GM23248 (cell line): ENCODE data around the gene DLG1. TPM values are rescaled to one million over a fixed set of nuclear protein-coding genes. Genes with fewer than 3 reads are reported as not detected.
A peak's percentile ranks its signal among the peaks of the same experiment; 100 is the strongest.

Experiments
- DNase-seq: peaks from one replicate; pipeline ENCODE4 v3.0.0-alpha.2; 2015
- H2AFZ ChIP-seq: fragments of 200-600 bp; sonication (generic); 2 replicates; pipeline ENCODE4 v1.6.1; 2016; ENCODE audit warnings: antibody characterized with exemption
- H3F3A ChIP-seq: fragments of 200-600 bp; sonication (generic); 2 replicates; pipeline ENCODE4 v1.6.1; 2016; ENCODE audit warnings: mild to moderate bottlenecking, antibody characterized with exemption, mixed run types; ENCODE audit not compliant: insufficient read depth
- H3K27ac ChIP-seq: fragments of 200-600 bp; sonication (generic); 2 replicates; pipeline ENCODE4 v1.5.1; 2016; ENCODE audit warnings: mild to moderate bottlenecking
- H3K27me3 ChIP-seq: fragments of 200-600 bp; sonication (generic); replicated peaks from 2 replicates; pipeline ENCODE4 v1.6.1; 2016; ENCODE audit warnings: mild to moderate bottlenecking; ENCODE audit not compliant: insufficient read depth
- H3K36me3 ChIP-seq: fragments of 200-600 bp; sonication (generic); 2 replicates; pipeline ENCODE4 v1.6.1; 2016; ENCODE audit warnings: low read depth, mild to moderate bottlenecking
- H3K4me1 ChIP-seq: fragments of 200-600 bp; sonication (generic); 2 replicates; pipeline ENCODE4 v1.6.1; 2016; ENCODE audit warnings: mild to moderate bottlenecking; ENCODE audit not compliant: insufficient read depth
- H3K4me2 ChIP-seq: fragments of 200-600 bp; sonication (generic); one replicate; pipeline ENCODE4 v1.6.1; 2016; ENCODE audit warnings: mild to moderate bottlenecking; ENCODE audit not compliant: unreplicated experiment
- H3K4me3 ChIP-seq: fragments of 200-600 bp; sonication (generic); 2 replicates; pipeline ENCODE4 v1.5.1; 2016; ENCODE audit warnings: mild to moderate bottlenecking
- H3K79me2 ChIP-seq: fragments of 200-600 bp; sonication (generic); 2 replicates; pipeline ENCODE4 v1.6.1; 2016; ENCODE audit warnings: mild to moderate bottlenecking; ENCODE audit not compliant: insufficient read depth
- H3K9ac ChIP-seq: fragments of 200-600 bp; sonication (generic); 2 replicates; pipeline ENCODE4 v1.6.1; 2016; ENCODE audit warnings: mild to moderate bottlenecking
- H3K9me2 ChIP-seq: fragments of 200-600 bp; sonication (generic); 2 replicates; pipeline ENCODE4 v1.6.1; 2016; ENCODE audit warnings: mixed run types, mild to moderate bottlenecking, moderate library complexity; ENCODE audit not compliant: insufficient read depth
- H3K9me3 ChIP-seq: fragments of 200-600 bp; sonication (generic); one replicate; pipeline ENCODE4 v1.6.1; 2017; ENCODE audit warnings: low read depth
- H4K20me1 ChIP-seq: fragments of 200-600 bp; sonication (generic); 2 replicates; pipeline ENCODE4 v1.6.0; 2016; ENCODE audit not compliant: insufficient read depth
- EZH2 ChIP-seq: fragments of 200-600 bp; sonication (generic); IDR thresholded peaks from 2 replicates; pipeline ENCODE4 v1.6.1; 2018; ENCODE audit warnings: antibody characterized with exemption, mild to moderate bottlenecking; ENCODE audit not compliant: insufficient read depth, poor library complexity, severe bottlenecking
- EZH2phosphoT487 ChIP-seq: fragments of 200-600 bp; sonication (generic); IDR thresholded peaks from 2 replicates; pipeline ENCODE4 v1.6.1; 2018; ENCODE audit warnings: antibody characterized with exemption, moderate library complexity, mild to moderate bottlenecking, low read depth; ENCODE audit not compliant: insufficient read depth
- WGBS, 2 experiments: methylation state at CpG; one replicate each; pipeline ENCODE4 v1.1.6; 2015 to 2017; ENCODE audit warnings: low lambda C conversion rate in 2 of 2, low coverage in 1 of 2; ENCODE audit errors: missing lambda C conversion rate in 2 of 2; 5-methylcytosine and 5-hydroxymethylcytosine counted together
- in situ Hi-C: fragments of 300-500 bp; cut with MboI; formaldehyde crosslinking; loops from 2 replicates; pipeline ENCODE4 v1.15.0; 2020
- polyA plus RNA-seq: library from polyadenylated mRNA; unstranded; fragments of >200 nt; fragmentation: Nextera tagmentation; extraction: Ambion mirVana; gene quantifications from 2 replicates; pipeline ENCODE4 v1.2.1, GENCODE V29; 2016
- total RNA-seq: library from RNA; depleted of rRNA; stranded (reverse); fragments of >200 nt; shearing (Covaris generic); gene quantifications from 2 replicates; pipeline ENCODE4 v1.2.3, GENCODE V29; 2014

Gene DLG1
- total and polyA plus RNA-seq, 2 experiments from 2014 or later, result 23.2 to 45.9 TPM

DNA sequence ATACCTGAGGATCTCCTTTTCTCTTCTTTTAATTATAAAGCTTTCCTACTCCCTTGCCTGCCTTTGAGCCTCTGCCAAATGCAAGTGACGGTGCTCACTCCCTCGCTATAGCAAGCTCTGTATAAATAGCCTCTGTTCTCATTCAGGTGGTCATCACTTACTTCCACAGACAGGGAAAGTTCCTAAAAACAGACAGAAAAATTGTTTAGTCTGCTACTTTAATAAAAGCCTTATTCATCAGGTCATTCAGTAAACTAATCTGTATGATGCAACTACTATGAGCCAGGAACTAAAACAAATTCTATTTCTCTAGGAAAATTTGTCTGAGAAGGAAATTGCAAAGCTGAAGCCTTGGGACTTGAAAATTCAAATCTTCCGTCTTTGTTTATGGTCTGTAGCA lies 10.2 kb upstream of the DLG1 start:
- no peaks in the 10 kb centered on the region for H3K9me2 ChIP-seq
- no peaks in the 10 kb centered on the region for H3K9me3 ChIP-seq
- peak overlapping the region; percentile 67 for H3K9ac ChIP-seq
- H3F3A ChIP-seq, result peaks cover 66% of the 10 kb centered on the region
- no peaks in the 10 kb centered on the region for H4K20me1 ChIP-seq
- in situ Hi-C loops, result no loop called here
- H3K27me3 ChIP-seq, result no peaks in the 10 kb centered on the region
- H3K27ac ChIP-seq, result peak overlapping the region; percentile 95
- 6 to 8% methylated on average over 3 of the region's 3 CpGs for WGBS, 2 experiments
- peaks cover 61% of the 10 kb centered on the region for H3K4me1 ChIP-seq
- no peak for TF ChIP-seq EZH2
- TF ChIP-seq EZH2phosphoT487, result no peak
- no peaks in the 10 kb centered on the region for H3K36me3 ChIP-seq
- DNase-seq, result peak; percentile 81
- peak overlapping the region; percentile 95 for H3K4me2 ChIP-seq
- peak overlapping the region; percentile 44 for H3K4me3 ChIP-seq
- H2AFZ ChIP-seq, result no peak overlapping the region
- no peaks in the 10 kb centered on the region for H3K79me2 ChIP-seq

DNA sequence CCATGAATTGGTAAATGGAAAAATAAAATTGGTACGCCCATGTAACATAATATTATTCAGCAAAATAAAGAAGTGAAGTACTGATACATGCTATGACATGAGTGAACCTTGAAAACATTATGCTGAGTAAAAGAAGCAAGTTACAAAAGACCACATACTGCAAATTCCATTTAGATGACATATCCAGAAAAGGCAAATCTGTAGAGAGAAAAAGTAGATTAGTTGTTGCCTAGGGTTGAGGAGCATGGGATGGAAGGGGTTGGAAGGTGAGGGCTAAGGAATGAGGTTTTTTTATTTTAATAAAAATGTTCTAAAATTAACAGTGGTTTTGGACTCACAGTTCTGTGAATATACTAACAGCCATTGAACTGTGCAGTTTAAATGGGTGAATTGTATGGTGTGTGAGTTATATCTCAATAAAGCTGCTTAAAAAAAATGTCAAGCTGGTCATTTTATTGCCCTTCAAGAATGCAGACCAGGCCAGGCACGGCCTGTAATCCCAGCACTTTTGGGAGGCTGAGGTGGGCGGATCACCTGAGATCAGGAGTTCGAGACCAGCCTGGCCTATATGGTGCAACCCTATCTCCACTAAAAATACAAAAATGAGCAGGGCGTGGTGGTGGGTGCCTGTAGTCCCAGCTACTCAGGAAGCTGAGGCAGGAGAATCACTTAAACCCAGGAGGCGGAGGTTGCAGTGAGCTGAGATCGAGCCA lies 8.1 kb upstream of the DLG1 start:
- Histone ChIP-seq H3K9me2 (no peaks in the 10 kb centered on the region), H2AFZ (no peak overlapping the region), H3K79me2 (no peaks in the 10 kb centered on the region), H3K9ac (0 out of 2 replicates have a peak overlapping the region, but pooled peaks have one; percentile 12), H3K36me3 (no peaks in the 10 kb centered on the region), H4K20me1 (no peaks in the 10 kb centered on the region), H3K4me1 (peaks cover 75% of the 10 kb centered on the region), H3F3A (peaks cover 73% of the 10 kb centered on the region), H3K27ac (peak overlapping the region; percentile 71), H3K9me3 (no peaks in the 10 kb centered on the region), H3K4me3 (peak overlapping the region; percentile 14; the same call in 1 of the 2 replicates), H3K27me3 (no peaks in the 10 kb centered on the region), H3K4me2 (peak overlapping the region; percentile 36)
- 83 to 85% methylated on average over 7 of the region's 7 CpGs for WGBS, 2 experiments
- DNase-seq, result peak; percentile 80
- no peak for TF ChIP-seq EZH2phosphoT487
- no peak for TF ChIP-seq EZH2
- in situ Hi-C loops, result no loop called here

GRCh38 chr3:197305854-197306253 lies 7.4 kb upstream of the DLG1 start:
- Histone ChIP-seq H3F3A (peaks cover 69% of the 10 kb centered on the region), H3K9me3 (no peaks in the 10 kb centered on the region), H3K4me2 (peak overlapping the region; percentile 36), H3K4me1 (peaks cover 73% of the 10 kb centered on the region), H3K9ac (0 out of 2 replicates have a peak overlapping the region, but pooled peaks have one; percentile 12), H3K27me3 (no peaks in the 10 kb centered on the region), H3K27ac (peak overlapping the region; percentile 71), H2AFZ (no peak overlapping the region), H4K20me1 (no peaks in the 10 kb centered on the region), H3K9me2 (no peaks in the 10 kb centered on the region), H3K4me3 (peak overlapping the region; percentile 14; the same call in 1 of the 2 replicates), H3K36me3 (no peaks in the 10 kb centered on the region), H3K79me2 (no peaks in the 10 kb centered on the region)
- in situ Hi-C loops, result no loop called here
- DNase-seq, result peak; percentile 75
- no peak for TF ChIP-seq EZH2phosphoT487
- 0% methylated on average over 1 of the region's 1 CpG for WGBS, 2 experiments

DNA sequence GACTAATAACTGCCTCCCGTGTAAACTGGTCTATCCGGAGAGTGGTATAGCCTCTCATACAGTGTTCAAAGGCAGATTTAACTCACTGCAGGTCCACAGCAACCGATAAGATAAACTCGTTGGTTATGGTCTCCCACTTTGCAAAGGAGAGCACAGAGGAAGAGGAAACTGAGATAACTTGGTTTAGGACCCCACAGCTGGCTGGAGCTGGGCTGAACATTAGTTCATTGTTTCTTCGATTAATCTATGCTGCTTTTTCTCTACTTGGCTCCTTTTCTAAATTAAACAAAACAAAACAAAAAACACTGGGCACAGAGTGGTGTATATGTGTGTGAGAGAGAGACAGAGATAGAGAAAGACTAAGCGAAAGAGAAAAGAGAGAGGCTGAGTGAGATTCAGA lies 5.0 kb upstream of the DLG1 start:
- Histone ChIP-seq H3K27ac (no peak overlapping the region), H3K9ac (no peak overlapping the region), H3K4me3 (no peak overlapping the region), H3K36me3 (no peaks in the 10 kb centered on the region), H3K9me2 (no peaks in the 10 kb centered on the region), H3K4me1 (peaks cover 51% of the 10 kb centered on the region), H3K79me2 (no peaks in the 10 kb centered on the region), H3F3A (peaks cover 58% of the 10 kb centered on the region), H2AFZ (no peak overlapping the region), H3K4me2 (no peak overlapping the region), H3K9me3 (no peaks in the 10 kb centered on the region), H4K20me1 (no peaks in the 10 kb centered on the region), H3K27me3 (no peaks in the 10 kb centered on the region)
- WGBS, 2 experiments, result 81 to 84% methylated on average over 6 of the region's 6 CpGs
- no peak for TF ChIP-seq EZH2phosphoT487
- no peak for TF ChIP-seq EZH2
- in situ Hi-C loops, result no loop called here
- no peak for DNase-seq
